GM18511 (cell line): ENCODE measurements around the gene DHX34.
"Not testable (repeated sequence)": the region's sequence is repeated elsewhere in the genome, so short reads cannot be mapped to it uniquely, and the experiment has no call there.

ENCODE experiments used
- ATAC-seq: cut with Tn5 transposase; IDR thresholded peaks from one replicate; pipeline ENCODE4 v1.9.1; 2021; ENCODE audit warnings: mild to moderate bottlenecking, moderate library complexity; ENCODE audit not compliant: unreplicated experiment

Gene DHX34

DNA sequence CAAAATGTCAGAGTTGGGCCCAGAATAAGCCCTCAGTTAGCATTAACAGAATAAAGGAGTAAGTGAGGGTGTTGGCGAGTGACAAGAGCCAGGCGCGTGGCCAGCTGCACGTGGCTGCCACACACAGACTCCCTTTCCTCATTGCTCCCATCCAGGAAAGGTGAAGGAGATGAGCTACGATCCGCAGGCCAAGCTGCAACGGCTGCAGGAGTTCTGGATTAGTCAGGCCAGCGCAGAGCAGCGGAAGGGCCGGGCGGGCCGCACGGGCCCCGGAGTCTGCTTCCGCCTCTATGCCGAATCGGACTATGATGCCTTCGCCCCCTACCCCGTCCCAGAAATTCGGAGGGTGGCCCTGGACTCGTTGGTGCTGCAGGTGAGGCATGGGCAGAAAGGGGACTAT, 13.2 kb downstream of the DHX34 start:
- ATAC-seq = no peak

DNA sequence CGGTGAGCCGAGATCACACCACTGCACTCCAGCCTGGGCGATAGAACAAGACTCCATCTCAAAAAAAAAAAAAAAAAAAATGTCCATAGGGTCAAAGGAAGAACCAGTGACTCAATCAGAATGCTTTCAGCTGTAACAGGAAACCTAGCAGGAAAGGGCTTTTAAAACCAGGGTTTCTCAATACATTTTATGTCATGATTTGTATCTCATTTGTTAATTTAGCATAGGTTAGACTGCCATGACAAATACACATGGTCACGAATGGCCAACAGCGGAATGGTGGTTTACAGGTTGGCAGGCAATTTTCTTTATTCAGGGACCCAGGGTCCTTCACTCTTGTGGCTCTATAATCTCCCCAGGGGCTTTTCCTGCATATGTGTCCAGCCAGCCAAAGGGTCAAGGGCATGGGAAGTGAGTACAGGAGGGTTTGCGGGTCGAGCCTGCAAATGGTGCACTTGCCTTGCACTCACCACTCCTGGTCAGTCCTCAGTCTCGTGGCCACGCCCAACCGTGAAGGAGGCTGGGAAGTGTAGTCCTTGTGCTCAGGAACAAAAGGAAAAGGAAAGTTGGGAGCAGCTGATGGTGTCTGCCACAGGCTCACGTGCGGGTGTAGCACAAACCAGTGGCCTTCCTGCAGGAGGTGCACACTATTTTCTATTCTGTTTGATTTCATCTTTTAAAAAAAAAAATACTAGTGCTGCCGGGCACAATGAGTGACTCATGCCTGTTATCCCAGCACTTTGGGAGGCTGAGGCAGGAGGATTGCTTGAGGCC, 14.8 kb downstream of the DHX34 start:
- no peak for ATAC-seq

DNA sequence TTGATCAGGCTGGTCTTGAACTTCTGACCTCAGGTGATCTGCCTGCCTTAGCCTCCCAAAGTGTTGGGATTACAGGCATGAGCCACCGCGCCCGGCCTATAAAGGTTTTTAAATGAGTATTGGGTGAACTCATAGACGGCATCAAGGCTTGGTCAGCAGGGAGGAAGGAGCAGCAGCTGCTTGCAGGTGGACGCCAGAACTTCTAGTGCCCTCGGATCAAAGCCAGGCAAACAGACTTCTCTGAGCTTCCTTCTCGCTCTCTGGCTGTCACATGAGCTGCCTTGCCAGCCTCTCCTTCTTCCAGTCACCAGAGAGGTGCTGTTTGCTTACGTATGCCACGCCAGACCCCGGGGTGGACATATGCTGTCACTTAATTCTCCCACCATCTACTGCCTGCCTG, 16.3 kb downstream of the DHX34 start:
- ATAC-seq = not testable (repeated sequence)

DNA sequence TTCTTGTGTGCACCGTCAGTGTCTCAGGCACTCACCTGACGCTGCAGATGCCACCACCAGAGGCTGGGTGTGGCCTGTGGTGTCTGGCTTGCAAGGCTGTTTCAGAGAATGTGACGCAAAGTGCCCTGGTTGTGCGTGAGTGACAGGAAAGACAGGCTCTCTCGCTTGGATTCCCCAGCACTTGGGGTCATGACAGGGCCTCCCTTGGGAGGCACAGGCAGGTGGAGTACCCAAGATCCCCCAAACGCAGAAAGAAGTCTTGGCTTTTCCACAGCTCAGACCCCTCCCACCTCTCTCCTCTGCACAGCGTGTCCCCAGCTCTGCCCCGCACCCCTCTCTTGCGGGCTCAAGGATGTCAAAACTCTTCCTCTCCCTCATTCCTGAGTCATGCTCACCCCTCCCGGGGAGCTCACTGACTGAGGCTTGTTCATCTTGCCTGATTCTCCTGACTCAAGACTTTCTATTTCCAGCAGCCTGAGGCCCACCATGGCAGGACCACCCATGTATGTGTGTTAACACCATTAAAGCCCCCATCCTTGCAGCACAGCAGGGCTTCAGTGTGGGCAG, 21.0 kb downstream of the DHX34 start:
- no peak for ATAC-seq

DNA sequence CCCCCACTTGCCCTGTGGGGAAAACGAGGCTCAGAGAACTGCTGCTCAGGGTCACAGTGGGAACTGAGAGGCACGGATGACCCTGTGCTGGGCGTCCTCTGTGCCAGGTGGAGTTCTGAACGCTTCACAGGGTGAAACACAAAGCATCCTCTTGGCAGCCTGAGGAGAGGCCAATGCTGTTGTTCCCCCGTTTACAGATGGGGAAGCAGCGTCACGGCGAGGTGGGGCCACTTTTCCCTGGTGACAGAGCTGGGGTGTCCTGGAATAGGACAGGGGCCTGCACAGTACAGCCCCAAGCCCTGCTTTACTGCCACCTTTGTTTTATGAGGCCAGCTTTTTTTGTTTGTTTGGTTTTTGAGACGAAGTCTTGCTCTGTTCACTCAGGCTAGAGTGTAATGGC, 22.1 kb downstream of the DHX34 start:
- ATAC-seq = no peak

DNA sequence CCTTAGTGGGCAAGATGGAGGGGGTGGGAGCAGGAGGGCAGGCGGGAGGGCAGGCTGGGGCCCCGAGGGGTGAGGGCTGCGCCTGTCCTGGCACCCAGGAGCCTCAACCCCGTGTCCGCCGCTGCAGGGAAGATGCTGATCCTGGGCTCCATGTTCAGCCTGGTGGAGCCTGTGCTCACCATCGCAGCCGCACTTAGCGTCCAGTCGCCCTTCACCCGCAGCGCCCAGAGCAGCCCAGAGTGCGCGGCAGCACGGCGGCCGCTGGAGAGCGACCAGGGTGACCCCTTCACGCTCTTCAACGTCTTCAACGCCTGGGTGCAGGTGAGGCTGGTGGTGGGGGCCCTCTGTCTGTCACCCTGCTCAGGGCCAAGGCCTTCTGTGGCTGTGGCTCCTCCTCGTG, 23.5 kb downstream of the DHX34 start:
- no peak for ATAC-seq

DNA sequence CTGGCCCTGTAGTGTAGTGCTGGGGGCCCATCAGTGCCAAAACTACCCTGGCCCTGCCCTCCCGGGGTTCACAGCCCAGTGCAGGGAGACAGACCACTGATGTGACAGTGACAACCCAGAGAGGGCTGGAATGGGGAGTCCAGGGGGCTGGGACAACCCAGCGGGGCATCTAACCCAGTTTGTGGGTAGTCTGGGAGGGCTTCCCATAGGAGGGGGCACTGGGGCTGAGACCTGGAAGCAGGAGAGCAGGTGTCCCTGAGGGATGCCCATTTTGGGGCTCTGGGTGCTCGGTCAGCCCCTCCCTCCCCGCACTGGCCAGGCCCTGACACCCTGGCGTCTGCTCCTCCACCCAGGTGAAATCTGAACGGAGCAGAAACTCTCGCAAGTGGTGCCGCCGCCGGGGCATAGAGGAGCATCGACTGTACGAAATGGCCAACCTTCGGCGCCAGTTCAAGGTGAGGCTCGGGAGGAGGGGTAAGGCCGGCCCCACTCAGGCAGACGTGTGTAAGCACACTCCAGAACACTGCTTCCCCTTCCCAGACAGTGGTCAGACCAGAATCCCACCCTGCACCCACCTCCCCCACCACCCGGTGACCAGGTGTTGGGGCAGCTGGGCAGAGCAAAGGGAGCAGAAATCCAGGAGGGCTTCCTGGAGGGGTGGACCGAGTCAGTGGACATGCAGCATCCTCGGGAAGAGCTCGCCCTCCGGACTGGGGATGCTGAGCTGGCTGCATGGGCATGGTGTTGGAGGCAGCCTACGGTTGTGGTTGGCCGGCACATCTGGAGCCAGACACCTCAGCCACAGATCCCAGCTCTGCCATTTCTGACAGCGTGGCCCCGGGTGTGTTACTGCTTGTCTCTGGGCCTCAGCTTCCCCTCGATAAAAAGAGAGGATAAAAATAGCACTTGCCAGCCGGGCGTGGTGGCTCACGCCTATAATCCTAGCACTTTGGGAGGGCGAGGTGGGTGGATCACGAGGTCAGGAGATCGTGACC, 24.4 kb downstream of the DHX34 start:
- ATAC-seq = no peak

DNA sequence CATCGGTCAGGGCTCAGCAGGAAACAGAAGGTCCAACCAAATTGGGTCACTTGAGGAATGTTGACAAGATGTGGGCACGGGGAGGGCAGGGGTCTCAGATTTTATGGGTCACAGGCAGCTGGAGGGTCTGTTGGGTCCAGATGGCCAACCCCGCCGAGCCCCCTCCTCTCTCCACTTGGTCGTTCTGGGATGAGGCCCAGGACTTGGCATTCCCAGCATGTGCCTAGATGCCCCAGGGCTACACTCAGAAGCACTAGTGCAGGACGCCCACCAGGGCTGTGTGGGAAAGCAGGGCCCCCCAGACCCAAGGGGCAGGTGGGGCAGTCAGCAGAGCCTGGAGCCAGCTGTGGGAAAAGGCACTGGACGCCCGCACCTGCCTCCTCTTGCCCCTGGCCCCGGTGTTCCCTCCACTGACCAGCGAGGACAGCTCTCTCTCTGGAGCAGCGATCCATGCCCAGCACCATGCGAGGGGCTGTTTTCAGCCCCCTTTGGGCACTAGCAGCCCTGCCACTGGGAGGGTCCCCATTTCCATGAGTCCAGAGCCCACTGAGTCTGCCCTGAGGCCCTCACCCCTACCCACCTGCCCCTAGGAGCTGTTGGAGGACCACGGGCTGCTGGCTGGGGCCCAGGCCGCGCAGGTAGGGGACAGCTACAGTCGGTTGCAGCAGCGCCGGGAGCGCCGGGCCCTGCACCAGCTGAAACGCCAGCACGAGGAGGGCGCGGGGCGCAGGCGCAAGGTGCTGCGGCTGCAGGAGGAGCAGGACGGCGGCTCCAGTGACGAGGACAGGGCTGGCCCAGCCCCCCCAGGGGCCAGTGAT, 26.0 kb downstream of the DHX34 start:
- ATAC-seq = no peak

DNA sequence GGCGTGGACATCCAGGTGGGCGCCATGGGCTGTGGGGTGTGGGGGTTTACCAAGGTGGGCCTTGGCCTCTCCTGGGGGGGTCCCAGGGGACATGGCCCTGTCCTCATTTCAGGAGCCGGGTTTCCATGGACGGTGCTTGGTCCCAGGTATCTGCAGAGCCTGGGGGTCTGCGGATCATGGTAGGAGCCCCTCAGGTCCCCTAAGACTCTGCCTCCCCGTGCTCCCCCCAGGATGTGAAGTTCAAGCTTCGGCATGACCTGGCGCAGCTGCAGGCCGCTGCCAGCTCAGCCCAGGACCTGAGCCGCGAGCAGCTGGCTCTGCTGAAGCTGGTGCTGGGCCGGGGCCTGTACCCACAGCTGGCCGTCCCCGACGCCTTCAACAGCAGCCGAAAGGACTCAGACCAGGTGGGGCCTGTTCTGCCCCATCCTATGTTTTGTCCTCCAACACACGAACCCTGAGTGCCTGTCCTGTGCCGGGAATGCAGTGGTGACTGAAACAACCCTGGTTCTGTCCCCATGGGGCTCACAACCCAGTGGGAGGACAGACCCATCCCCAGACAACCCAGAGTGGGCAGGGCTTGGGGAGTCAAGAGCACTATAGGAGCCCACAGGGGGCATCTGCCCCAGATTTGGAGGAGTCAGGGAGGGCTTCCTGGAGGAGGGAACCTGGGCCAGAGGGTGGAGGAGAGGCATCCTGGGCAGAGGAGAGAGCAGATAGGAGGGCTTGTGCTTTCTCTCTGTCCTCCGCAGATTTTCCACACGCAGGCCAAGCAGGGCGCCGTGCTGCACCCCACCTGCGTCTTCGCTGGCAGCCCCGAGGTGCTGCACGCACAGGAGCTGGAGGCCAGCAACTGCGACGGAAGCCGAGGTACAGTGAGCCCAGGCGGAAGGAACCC, 26.8 kb downstream of the DHX34 start:
- ATAC-seq = no peak

DNA sequence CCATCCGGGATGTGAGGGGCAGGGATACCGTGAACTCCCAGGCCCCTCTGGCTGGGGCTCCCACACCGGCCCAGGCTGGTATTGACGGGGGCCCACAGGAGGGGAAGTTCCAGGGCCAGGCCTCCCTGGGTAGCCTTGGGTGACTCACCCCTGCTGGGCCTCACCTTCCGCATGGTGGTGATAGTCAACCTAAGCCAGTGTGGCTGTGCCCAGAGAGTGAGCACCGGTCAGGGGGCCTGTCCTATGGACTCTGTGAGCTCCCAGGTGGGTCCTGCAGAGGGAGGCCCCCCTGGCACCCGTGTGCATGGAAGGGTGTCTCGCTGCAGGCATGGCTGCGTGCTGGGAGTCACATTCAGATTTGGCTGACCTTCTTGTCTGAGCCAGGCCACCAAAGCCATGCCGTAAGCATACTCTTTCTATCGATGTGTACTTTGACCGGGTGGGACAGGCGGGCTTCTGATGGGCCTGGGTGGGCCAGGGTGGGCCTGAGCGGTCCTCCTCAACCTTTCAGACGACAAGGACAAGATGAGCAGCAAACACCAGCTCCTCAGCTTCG, 27.6 kb downstream of the DHX34 start:
- no peak for ATAC-seq

DNA sequence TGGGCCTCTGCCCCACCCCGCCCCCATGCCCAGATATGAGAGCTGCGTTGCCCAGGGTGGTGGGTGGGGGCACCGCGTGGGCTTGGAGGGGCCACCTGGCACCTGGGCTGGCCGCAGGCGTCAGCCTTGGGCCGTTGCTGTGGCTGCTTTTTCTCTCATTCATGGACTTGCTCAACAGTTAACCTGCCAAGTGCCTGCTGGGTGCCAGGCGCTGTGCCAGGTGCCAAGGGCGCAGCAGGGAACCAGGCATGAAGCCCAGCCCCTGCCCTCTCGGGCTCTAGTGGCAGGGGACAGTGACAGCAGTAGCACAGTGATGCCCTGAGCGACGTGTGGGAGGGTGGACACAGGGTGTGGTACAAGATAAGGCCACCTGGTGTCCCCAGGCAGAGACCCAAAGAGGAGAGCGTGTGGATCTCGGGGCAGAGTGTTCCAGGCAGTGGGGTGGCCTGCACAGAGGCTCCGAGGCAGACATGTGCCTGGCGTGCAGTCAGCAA, 28.1 kb downstream of the DHX34 start:
- no peak for ATAC-seq

DNA sequence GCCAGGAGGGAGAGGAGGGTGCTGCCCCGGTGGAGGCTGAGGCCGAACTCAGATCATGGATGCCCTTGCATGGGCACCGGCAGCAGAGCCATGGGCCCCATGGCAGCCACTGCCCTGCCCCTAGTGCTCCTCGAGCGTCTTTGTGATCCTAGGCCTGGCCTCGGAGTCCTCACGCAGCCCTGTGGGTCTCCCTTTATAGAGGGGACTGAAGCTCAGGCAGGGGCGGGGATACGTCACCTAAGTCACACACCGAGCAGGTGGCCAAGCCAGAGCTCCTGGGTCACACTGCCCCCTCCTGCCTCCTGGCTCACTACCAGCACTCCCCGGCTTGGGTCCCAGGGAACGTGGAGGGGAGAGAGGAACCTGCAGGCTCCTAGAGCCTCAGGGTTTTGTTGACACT, 28.7 kb downstream of the DHX34 start:
- ATAC-seq = no peak

DNA sequence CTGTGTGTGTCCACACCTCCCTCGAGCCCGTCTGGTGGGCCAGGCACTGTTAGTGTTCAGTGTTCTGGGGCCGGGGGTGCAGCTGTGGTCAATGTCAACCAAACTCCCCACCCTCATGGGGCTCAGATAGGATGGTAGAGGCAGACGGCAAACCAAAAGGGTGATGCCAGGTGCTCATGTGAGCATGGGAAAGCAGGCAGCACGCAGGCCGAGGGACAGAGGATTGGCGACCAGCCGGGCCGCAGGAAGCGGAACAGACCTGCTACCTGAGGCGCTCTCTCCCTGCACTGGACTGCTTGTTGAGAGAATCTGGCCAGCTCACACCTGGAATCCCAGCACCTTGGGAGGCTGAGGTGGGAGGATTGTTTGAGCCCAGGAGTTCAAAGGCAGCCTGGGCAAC, 29.1 kb downstream of the DHX34 start:
- ATAC-seq = no peak

DNA sequence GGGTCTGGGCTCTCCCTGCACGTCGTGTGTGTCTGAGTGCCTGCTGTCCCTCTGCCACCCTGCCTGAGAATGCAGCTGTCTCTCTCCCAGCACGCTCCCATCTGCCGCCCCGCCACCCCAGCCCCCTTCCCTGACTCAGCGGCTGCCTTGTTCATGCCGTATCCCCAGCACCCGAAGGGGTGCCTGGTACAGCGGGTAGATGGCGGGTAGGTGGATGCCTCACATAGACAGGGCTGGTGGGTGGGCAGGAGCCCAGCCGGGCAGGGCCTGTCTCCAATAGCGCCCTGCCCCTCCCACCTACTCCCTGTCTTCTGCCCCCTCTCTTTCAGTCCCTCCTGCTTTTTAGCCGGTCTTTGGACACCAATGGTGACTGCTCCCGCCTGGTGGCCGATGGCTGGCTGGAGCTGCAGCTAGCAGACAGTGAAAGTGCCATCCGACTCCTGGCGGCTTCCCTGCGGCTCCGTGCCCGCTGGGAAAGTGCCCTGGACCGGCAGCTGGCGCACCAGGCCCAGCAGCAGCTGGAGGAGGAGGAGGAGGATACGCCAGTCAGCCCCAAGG, 30.3 kb downstream of the DHX34 start:
- ATAC-seq = no peak

DNA sequence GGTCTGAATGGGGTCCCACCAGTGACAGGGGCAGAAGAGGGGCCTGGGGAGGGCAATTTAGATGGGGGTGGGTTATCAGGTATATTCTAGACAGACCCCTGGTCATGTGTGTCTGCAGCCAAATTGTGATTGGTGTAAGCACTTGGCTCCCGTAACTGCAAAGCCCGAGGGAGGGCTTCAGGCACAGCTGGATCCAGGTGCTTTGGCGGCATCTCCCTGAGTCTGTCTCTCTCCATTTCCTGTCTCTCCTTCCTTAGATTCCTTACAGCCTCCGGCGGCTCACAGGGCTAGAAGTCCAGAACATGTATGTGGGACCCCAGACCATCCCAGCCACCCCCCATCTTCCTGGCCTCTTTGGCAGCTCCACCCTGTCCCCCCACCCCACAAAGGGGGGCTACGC, 31.4 kb downstream of the DHX34 start:
- ATAC-seq = no peak

DNA sequence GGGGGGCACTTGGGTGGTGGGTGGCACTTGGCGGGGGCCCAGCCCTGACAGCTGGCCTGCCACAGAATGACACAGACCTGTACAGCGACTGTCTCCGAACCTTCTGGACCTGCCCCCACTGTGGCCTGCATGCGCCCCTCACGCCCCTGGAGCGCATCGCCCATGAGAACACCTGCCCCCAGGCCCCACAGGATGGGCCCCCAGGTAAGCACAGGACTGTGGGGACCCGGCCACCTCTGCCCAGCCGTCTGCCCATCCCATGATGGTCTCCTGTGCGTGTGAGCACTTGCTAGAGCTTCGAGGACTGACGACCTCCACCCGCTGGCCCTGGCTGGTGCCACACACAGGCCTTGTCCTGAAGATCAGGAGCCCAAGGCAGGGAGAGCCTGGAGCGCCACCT, 32.0 kb downstream of the DHX34 start:
- no peak for ATAC-seq

DNA sequence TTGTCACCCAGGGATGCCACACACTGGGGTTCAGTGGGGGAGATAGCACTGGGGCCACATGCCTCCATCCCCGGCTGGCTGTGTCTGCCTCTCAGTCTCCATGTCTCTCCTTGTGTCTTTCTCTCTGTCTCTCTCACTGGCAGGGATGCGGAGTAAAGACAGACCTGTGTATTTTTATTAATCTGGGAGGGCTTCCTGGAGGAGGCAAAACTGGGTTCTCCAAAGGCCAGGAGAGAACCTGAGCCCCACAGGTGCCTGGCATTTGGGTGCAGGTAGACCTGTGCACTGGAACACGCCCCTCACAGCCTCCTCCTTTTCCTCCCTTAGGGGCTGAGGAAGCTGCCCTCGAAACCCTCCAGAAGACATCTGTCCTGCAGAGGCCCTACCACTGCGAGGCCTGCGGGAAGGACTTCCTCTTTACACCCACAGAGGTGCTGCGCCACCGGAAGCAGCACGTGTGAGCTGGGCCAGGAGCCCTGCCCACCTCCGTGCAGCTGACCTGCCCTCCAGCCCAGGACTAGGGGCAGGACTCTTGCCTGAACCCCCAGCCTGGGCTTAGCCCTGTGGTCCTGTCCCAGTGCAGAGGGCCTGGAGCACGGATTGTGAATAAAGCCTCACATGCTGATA, 32.7 kb downstream of the DHX34 start:
- no peak for ATAC-seq

DNA sequence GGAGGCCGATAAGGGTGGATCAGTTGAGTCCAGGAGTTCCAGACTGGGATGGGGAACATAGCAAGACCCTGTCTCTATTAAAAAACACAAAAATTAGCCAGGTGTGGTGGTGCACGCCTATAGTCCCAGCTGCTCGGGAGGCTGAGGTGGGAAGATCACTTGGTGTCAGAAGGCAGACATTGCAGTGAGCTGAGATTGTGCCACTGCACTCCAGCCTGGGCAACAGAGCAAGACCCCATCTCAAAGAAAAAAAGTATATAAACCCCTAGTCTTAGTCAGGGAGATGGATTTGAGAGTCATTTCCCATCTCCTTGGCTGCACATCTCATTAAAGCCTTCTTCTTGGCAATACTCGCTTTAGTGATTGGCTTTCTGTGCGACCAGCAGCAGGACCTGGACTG, 34.8 kb downstream of the DHX34 start:
- not testable (repeated sequence) for ATAC-seq

DNA sequence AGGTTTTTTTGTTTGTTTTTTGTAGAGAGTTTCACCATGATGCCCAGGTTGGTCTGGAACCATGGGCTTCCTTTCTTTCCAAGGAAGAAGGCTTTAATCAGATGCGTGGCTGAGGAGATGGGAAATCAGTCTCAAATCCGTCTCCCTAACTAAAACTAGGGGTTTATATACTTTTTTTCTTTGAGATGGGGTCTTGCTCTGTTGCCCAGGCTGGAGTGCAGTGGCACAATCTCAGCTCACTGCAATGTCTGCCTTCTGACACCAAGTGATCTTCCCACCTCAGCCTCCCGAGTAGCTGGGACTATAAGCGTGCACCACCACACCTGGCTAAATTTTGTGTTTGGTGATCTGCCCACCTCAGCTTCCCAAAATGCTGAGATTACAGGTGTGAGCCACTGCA, 35.4 kb downstream of the DHX34 start:
- not testable (repeated sequence) for ATAC-seq
